ENCODE results near the gene FER.

FER gene

DNA sequence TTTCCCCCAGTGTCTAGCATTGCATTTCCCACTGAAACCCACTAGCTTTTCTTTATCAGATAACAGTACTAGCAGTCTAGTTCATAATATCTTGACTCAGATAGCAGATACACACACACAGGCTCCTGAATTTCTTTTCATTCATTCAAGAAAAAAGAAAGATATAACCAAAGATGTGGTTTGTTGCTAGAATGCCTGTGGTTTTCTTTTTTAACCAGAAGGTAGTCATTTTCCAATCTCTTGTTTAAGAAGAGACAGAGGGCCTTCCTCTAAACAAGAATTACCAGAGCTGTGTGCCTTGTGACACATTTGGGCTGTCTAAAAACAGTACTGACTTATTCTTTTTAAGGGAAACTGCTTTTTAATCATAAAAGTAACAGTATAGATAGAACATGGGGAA is 494.8 kb downstream of the FER start:
- Histone ChIP-seq H3K36me3 (ENCODE audit: control insufficient read depth, insufficient read depth, low read length) (no peaks in the 10 kb centered on the region), H3K27me3 (ENCODE audit: control insufficient read depth, insufficient read depth, low read length) (no peaks in the 10 kb centered on the region), H3K4me1 (ENCODE audit: control insufficient read depth, insufficient read depth, low read length) (no peaks in the 10 kb centered on the region), H3K9ac (ENCODE audit: low read length) (no peak overlapping the region), H3K27ac (ENCODE audit: low read depth, low read length) (no peak overlapping the region), H3K9me3 (ENCODE audit: control insufficient read depth, insufficient read depth, low read depth, low read length) (peaks cover 11% of the 10 kb centered on the region; the same call in 1 of the 2 replicates), H3K4me3 (ENCODE audit: low read depth, low read length) (no peak overlapping the region)

GRCh38 chr5:109246395-109246794 is 498.7 kb downstream of the FER start:
- Histone ChIP-seq H3K9me3 (ENCODE audit: control insufficient read depth, insufficient read depth, low read depth, low read length) (peaks cover 11% of the 10 kb centered on the region; the same call in 1 of the 2 replicates), H3K27me3 (ENCODE audit: control insufficient read depth, insufficient read depth, low read length) (no peaks in the 10 kb centered on the region), H3K4me1 (ENCODE audit: control insufficient read depth, insufficient read depth, low read length) (no peaks in the 10 kb centered on the region), H3K27ac (ENCODE audit: low read depth, low read length) (no peak overlapping the region), H3K9ac (ENCODE audit: low read length) (no peak overlapping the region), H3K4me3 (ENCODE audit: low read depth, low read length) (no peak overlapping the region), H3K36me3 (ENCODE audit: control insufficient read depth, insufficient read depth, low read length) (no peaks in the 10 kb centered on the region)
